IMR-90 (cell line): Measurements from ENCODE around the gene SCP2D1. TPM values are rescaled to one million over a fixed set of nuclear protein-coding genes. Genes with fewer than 3 reads are reported as not detected.

Source experiments
- ATAC-seq: fragments of 200-7000 bp; cut with Tn5 transposase; 2 replicates; pipeline ENCODE4 v1.9.1; 2020; ENCODE audit warnings: low read depth, mild to moderate bottlenecking, moderate library complexity
- BruUV-seq: library from RNA; stranded (reverse); fragments of 400-500 nt; replicated peaks from 2 replicates; lab custom pipeline; 2021; lab: Mats Ljungman, UMichigan
- CTCF ChIA-PET: fragments of 300-600 bp; formaldehyde crosslinking; extraction: SDS; loops from one replicate; lab custom pipeline; 2021; ENCODE audit warnings: antibody characterized with exemption; lab: Yijun Ruan, JAX
- POLR2A ChIA-PET: fragments of 300-600 bp; sonication (Branson Sonifier 250); formaldehyde crosslinking; loops from one replicate; lab custom pipeline; 2022; ENCODE audit warnings: antibody characterized with exemption; ENCODE audit not compliant: unreplicated experiment; lab: Charles Lee
- DNase-seq: peaks from one replicate; pipeline ENCODE4 v3.0.0; 2013
- H2AFZ ChIP-seq: replicated peaks from 2 replicates; pipeline ENCODE3; 2013; ENCODE audit warnings: low read length, mild to moderate bottlenecking; ENCODE audit not compliant: poor library complexity
- H2AK5ac ChIP-seq: 2 replicates; pipeline ENCODE4 v1.6.1; 2013; ENCODE audit warnings: low read depth, low read length, inconsistent platforms
- H2AK9ac ChIP-seq: replicated peaks from 2 replicates; pipeline ENCODE3; 2013; ENCODE audit warnings: mild to moderate bottlenecking, low read depth, low read length, moderate library complexity; ENCODE audit not compliant: poor library complexity
- H2BK120ac ChIP-seq: 2 replicates; pipeline ENCODE4 v1.6.1; 2013; ENCODE audit warnings: low read depth, low read length, inconsistent platforms
- H2BK15ac ChIP-seq: 3 replicates; pipeline ENCODE4 v1.6.1; 2013; ENCODE audit warnings: low read depth, low read length, inconsistent platforms
- H2BK20ac ChIP-seq: 2 replicates; pipeline ENCODE4 v1.6.1; 2013; ENCODE audit warnings: low read depth, mild to moderate bottlenecking, inconsistent platforms, low read length, moderate library complexity
- H2BK5ac ChIP-seq: 2 replicates; pipeline ENCODE4 v1.6.1; 2013; ENCODE audit warnings: mild to moderate bottlenecking, low read depth, low read length, inconsistent platforms; ENCODE audit not compliant: poor library complexity, severe bottlenecking
- H3K14ac ChIP-seq: replicated peaks from 2 replicates; pipeline ENCODE4 v1.6.1; 2013; ENCODE audit warnings: low read depth, low read length, inconsistent platforms
- H3K18ac ChIP-seq: 2 replicates; pipeline ENCODE4 v1.6.1; 2013; ENCODE audit warnings: low read depth, low read length, control low read depth
- H3K23ac ChIP-seq: 2 replicates; pipeline ENCODE4 v1.6.1; 2013; ENCODE audit warnings: low read depth, low read length, inconsistent platforms
- H3K27ac ChIP-seq: 2 replicates; pipeline ENCODE4 v1.5.1; 2013; ENCODE audit warnings: mild to moderate bottlenecking, control low read depth, low read length; ENCODE audit not compliant: insufficient read depth
- H3K27me3 ChIP-seq: 2 replicates; pipeline ENCODE4 v1.6.1; 2013; ENCODE audit warnings: low read length; ENCODE audit not compliant: control insufficient read depth, insufficient read depth
- H3K36me3 ChIP-seq: 2 replicates; pipeline ENCODE4 v1.6.1; 2013; ENCODE audit warnings: low read length, mixed read lengths; ENCODE audit not compliant: control insufficient read depth, insufficient read depth
- H3K4ac ChIP-seq: 2 replicates; pipeline ENCODE4 v1.6.1; 2013; ENCODE audit warnings: low read depth, low read length, inconsistent platforms
- H3K4me1 ChIP-seq: 2 replicates; pipeline ENCODE4 v1.6.1; 2013; ENCODE audit warnings: low read length, mixed read lengths; ENCODE audit not compliant: control insufficient read depth, insufficient read depth
- H3K4me2 ChIP-seq: 2 replicates; pipeline ENCODE4 v1.6.1; 2013; ENCODE audit warnings: low read depth, mild to moderate bottlenecking, control low read depth, low read length, moderate library complexity
- H3K4me3 ChIP-seq: 2 replicates; pipeline ENCODE4 v1.5.1; 2013; ENCODE audit warnings: low read depth, mild to moderate bottlenecking, control low read depth, low read length, moderate library complexity; ENCODE audit not compliant: insufficient read depth
- H3K56ac ChIP-seq: 2 replicates; pipeline ENCODE4 v1.6.1; 2013; ENCODE audit warnings: low read length, inconsistent platforms; ENCODE audit not compliant: insufficient read depth; ENCODE audit errors: extremely low read depth
- H3K79me1 ChIP-seq, 2 experiments: 2 replicates each; pipeline ENCODE4 v1.6.1; 2013; ENCODE audit warnings: low read length in 2 of 2, inconsistent platforms in 1 of 2, low read depth in 1 of 2
- H3K9ac ChIP-seq: 2 replicates; pipeline ENCODE4 v1.6.1; 2013; ENCODE audit warnings: low read depth, low read length, control low read depth
- H3K9me1 ChIP-seq: 2 replicates; pipeline ENCODE4 v1.6.1; 2013; ENCODE audit warnings: low read length, inconsistent platforms; ENCODE audit not compliant: insufficient read depth
- H3K9me3 ChIP-seq: 2 replicates; pipeline ENCODE4 v1.6.1; 2013; ENCODE audit warnings: low read length; ENCODE audit not compliant: control insufficient read depth, insufficient read depth
- H4K20me1 ChIP-seq: 2 replicates; pipeline ENCODE4 v1.6.1; 2013; ENCODE audit warnings: low read length, inconsistent platforms; ENCODE audit not compliant: insufficient read depth
- H4K5ac ChIP-seq: 2 replicates; pipeline ENCODE4 v1.6.1; 2013; ENCODE audit warnings: mild to moderate bottlenecking, low read depth, low read length, control low read depth
- H4K8ac ChIP-seq, 2 experiments: 2 replicates each; pipeline ENCODE4 v1.6.1; 2013; ENCODE audit warnings: low read depth in 2 of 2, low read length in 2 of 2, control low read depth in 1 of 2, inconsistent platforms in 1 of 2
- H4K91ac ChIP-seq: 2 replicates; pipeline ENCODE4 v1.6.1; 2013; ENCODE audit warnings: low read depth, low read length, inconsistent platforms; ENCODE audit not compliant: insufficient read depth
- CHD1 ChIP-seq: IDR thresholded peaks from 2 replicates; pipeline ENCODE4 v1.6.1; 2012; ENCODE audit warnings: low read depth, low read length, improper control_type of control experiment
- MAZ ChIP-seq: IDR thresholded peaks from 2 replicates; pipeline ENCODE4 v1.6.1; 2012; ENCODE audit warnings: low read depth, mild to moderate bottlenecking, low read length, improper control_type of control experiment, moderate library complexity, borderline replicate concordance
- NFE2L2 ChIP-seq: fragments of 150-350 bp; IDR thresholded peaks from 2 replicates; pipeline ENCODE4 v1.6.1; 2016; ENCODE audit warnings: low read depth, mild to moderate bottlenecking, low read length
- RAD21 ChIP-seq: IDR thresholded peaks from 2 replicates; pipeline ENCODE4 v1.6.1; 2012; ENCODE audit warnings: low read length, improper control_type of control experiment
- RFX5 ChIP-seq: IDR thresholded peaks from 2 replicates; pipeline ENCODE4 v1.8.0; 2012; ENCODE audit warnings: low read depth, mild to moderate bottlenecking, low read length, moderate library complexity
- SMC3 ChIP-seq: fragments of 150-350 bp; IDR thresholded peaks from 2 replicates; pipeline ENCODE4 v1.6.1; 2016; ENCODE audit warnings: low read depth, mild to moderate bottlenecking, antibody characterized with exemption, low read length, moderate library complexity
- WGBS, 2 experiments: methylation state at CpG; one replicate each; pipeline versions ENCODE4 v1.1.5 to v1.1.7; 2013; ENCODE audit warnings: missing lambda C conversion rate in 2 of 2; ENCODE audit not compliant: insufficient read length in 1 of 2; ENCODE audit errors: extremely low coverage in 2 of 2; 5-methylcytosine and 5-hydroxymethylcytosine counted together
- dilution Hi-C: fragments of 300-500 bp; cut with HindIII; formaldehyde crosslinking; loops from one replicate; pipeline ENCODE4 v1.14.3; 2018; ENCODE audit warnings: low sequenced_read_pairs; ENCODE audit not compliant: unreplicated experiment
- in situ Hi-C: fragments of 300-500 bp; cut with MboI; formaldehyde crosslinking; loops from 3 replicates; pipeline ENCODE4 v1.14.3; 2019; ENCODE audit warnings: low sequenced_read_pairs, inconsistent platforms, mixed read lengths
- intact Hi-C: fragments of 100-400 bp; cut with micrococcal nuclease; formaldehyde crosslinking; loops from 2 replicates; pipeline ENCODE4 v1.10.0; 2022
- polyA plus RNA-seq, 3 experiments: library from polyadenylated mRNA; depleted of rRNA; stranded (reverse); fragments of >200 nt; gene quantifications; 2 replicates each; pipeline ENCODE4 v1.2.3, GENCODE V29; 2012; ENCODE audit warnings: low replicate concordance in 1 of 3
- total RNA-seq: library from RNA; depleted of rRNA; stranded (reverse); fragments of >200 nt; gene quantifications from 2 replicates; pipeline ENCODE4 v1.2.3, GENCODE V29; 2012
- TF ChIP-seq, protein P1 (sequence below): fragments of 150-350 bp; IDR thresholded peaks from 2 replicates; pipeline ENCODE4 v1.6.1; 2016; ENCODE audit warnings: low read depth, mild to moderate bottlenecking, low read length, moderate library complexity, borderline replicate concordance

The SCP2D1 gene
- total and polyA plus RNA-seq, 2 of the 4 experiments (the other 2 are of a cell fraction), result not detected

DNA sequence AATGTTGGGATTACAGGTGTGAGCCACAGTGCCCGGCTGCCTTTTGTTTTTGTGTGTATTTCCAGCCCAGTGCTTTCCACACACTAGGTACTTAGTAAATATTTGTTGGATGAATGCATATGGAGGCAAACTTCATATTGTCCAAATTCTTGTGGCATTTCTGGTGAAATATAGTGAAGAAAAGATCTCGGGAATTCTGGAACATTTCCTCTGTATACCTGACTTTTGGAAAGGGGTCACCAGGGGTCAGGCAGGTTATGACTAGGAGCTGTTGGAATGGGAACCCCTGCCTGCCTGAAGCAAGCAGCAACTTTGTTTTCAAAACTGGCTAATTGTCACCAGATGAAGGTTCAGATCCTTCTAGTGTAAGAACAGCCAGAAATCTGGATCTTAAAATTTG lies 12.1 kb upstream of the SCP2D1 start:
- Histone ChIP-seq H2AFZ (no peak overlapping the region), H3K4me1 (no peaks in the 10 kb centered on the region), H2BK15ac (no peak overlapping the region), H4K8ac (no peak overlapping the region), H3K27me3 (no peaks in the 10 kb centered on the region), H3K4me3 (no peak overlapping the region), H3K4ac (no peak overlapping the region), H3K18ac (no peak overlapping the region), H3K14ac (no peak overlapping the region), H4K5ac (no peak overlapping the region), H3K23ac (no peak overlapping the region), H3K27ac (no peak overlapping the region), H4K20me1 (no peaks in the 10 kb centered on the region), H2BK120ac (no peak overlapping the region), H4K91ac (no peak overlapping the region), H2AK5ac (no peak overlapping the region), H3K36me3 (no peaks in the 10 kb centered on the region), H3K9me3 (no peaks in the 10 kb centered on the region), H2AK9ac (no peak overlapping the region), H2BK20ac (no peak overlapping the region), H3K56ac (no peak overlapping the region), H3K9ac (no peak overlapping the region), H3K9me1 (no peaks in the 10 kb centered on the region), H3K79me1 (no peaks in the 10 kb centered on the region), H3K4me2 (no peak overlapping the region), H2BK5ac (no peak overlapping the region)
- CTCF ChIA-PET, result no interaction called here
- POLR2A ChIA-PET, result no interaction called here
- WGBS, 2 experiments, result no CpG with 5 or more reads among the region's 2 CpGs
- dilution Hi-C loops (no loop called here), in situ Hi-C loops (no loop called here), intact Hi-C loops (no loop called here)
- DNase-seq, result no peak
- ATAC-seq, result no peak
- BruUV-seq, result no TSS peak
- TF ChIP-seq MAZ (no peak), NFE2L2 (no peak), SMC3 (no peak), CHD1 (no peak), RAD21 (no peak), RFX5 (no peak)
- TF ChIP-seq, protein P1, sequence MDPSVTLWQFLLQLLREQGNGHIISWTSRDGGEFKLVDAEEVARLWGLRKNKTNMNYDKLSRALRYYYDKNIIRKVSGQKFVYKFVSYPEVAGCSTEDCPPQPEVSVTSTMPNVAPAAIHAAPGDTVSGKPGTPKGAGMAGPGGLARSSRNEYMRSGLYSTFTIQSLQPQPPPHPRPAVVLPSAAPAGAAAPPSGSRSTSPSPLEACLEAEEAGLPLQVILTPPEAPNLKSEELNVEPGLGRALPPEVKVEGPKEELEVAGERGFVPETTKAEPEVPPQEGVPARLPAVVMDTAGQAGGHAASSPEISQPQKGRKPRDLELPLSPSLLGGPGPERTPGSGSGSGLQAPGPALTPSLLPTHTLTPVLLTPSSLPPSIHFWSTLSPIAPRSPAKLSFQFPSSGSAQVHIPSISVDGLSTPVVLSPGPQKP, result no peak
